GM18517 (cell line): Measurements from ENCODE around the gene TYK2.
A peak's percentile ranks its signal among the peaks of the same experiment; 100 is the strongest.
"Not testable (repeated sequence)": the region's sequence is repeated elsewhere in the genome, so short reads cannot be mapped to it uniquely, and the experiment has no call there.

Experiments
- ATAC-seq: cut with Tn5 transposase; IDR thresholded peaks from one replicate; pipeline ENCODE4 v1.9.1; 2021; ENCODE audit warnings: mild to moderate bottlenecking, moderate library complexity; ENCODE audit not compliant: unreplicated experiment

Gene TYK2

GRCh38 chr19:10380313-10381102, at the start of gene TYK2:
TSS of gene TYK2 (minus strand) at chr19:10380572. CDS start at chr19:10378406, 2,166 bp downstream.
- ATAC-seq: peak; percentile 88

- no peak for ATAC-seq
Measured at GRCh38 chr19:10428996-10429381, 48.6 kb upstream of the TYK2 start.

GRCh38 chr19:10427169-10427568, 46.8 kb upstream of the TYK2 start:
- no peak for ATAC-seq

GRCh38 chr19:10424011-10424637, 43.8 kb upstream of the TYK2 start:
- ATAC-seq: no peak

GRCh38 chr19:10422846-10423245, 42.5 kb upstream of the TYK2 start:
- no peak for ATAC-seq

- no peak for ATAC-seq
Measured at GRCh38 chr19:10422046-10422461, 41.7 kb upstream of the TYK2 start.

- no peak for ATAC-seq
Measured at GRCh38 chr19:10421240-10422045, 41.1 kb upstream of the TYK2 start.

GRCh38 chr19:10420444-10421239, 40.3 kb upstream of the TYK2 start, which contains the start of gene PDE4A:
TSS of gene PDE4A (plus strand) at chr19:10420538. CDS start at chr19:10420765, 227 bp downstream.
- ATAC-seq: no peak

- no peak for ATAC-seq
Measured at GRCh38 chr19:10419646-10420443, 39.5 kb upstream of the TYK2 start.

GRCh38 chr19:10419200-10419645, 38.9 kb upstream of the TYK2 start:
- ATAC-seq: no peak

- ATAC-seq: no peak
Measured at GRCh38 chr19:10418485-10419199, 38.3 kb upstream of the TYK2 start.

GRCh38 chr19:10418235-10418484, 37.8 kb upstream of the TYK2 start:
- ATAC-seq: no peak

- ATAC-seq: no peak
Measured at GRCh38 chr19:10417541-10418234, 37.3 kb upstream of the TYK2 start.

GRCh38 chr19:10416380-10417257, 36.2 kb upstream of the TYK2 start:
- ATAC-seq: peak; percentile 40

- no peak for ATAC-seq
Measured at GRCh38 chr19:10416083-10416379, 35.7 kb upstream of the TYK2 start.

- ATAC-seq: peak; percentile 68
Measured at GRCh38 chr19:10412257-10412977, 32.0 kb upstream of the TYK2 start.

GRCh38 chr19:10411224-10411623, 30.9 kb upstream of the TYK2 start:
- ATAC-seq: not testable (repeated sequence)
